HG03095 (cell line): ENCODE data around the gene C2orf69.

Source experiments
- ATAC-seq: cut with Tn5 transposase; IDR thresholded peaks from one replicate; pipeline ENCODE4 v1.9.1; 2021; ENCODE audit warnings: moderate library complexity; ENCODE audit not compliant: unreplicated experiment

C2orf69 gene, protein sequence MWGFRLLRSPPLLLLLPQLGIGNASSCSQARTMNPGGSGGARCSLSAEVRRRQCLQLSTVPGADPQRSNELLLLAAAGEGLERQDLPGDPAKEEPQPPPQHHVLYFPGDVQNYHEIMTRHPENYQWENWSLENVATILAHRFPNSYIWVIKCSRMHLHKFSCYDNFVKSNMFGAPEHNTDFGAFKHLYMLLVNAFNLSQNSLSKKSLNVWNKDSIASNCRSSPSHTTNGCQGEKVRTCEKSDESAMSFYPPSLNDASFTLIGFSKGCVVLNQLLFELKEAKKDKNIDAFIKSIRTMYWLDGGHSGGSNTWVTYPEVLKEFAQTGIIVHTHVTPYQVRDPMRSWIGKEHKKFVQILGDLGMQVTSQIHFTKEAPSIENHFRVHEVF

DNA sequence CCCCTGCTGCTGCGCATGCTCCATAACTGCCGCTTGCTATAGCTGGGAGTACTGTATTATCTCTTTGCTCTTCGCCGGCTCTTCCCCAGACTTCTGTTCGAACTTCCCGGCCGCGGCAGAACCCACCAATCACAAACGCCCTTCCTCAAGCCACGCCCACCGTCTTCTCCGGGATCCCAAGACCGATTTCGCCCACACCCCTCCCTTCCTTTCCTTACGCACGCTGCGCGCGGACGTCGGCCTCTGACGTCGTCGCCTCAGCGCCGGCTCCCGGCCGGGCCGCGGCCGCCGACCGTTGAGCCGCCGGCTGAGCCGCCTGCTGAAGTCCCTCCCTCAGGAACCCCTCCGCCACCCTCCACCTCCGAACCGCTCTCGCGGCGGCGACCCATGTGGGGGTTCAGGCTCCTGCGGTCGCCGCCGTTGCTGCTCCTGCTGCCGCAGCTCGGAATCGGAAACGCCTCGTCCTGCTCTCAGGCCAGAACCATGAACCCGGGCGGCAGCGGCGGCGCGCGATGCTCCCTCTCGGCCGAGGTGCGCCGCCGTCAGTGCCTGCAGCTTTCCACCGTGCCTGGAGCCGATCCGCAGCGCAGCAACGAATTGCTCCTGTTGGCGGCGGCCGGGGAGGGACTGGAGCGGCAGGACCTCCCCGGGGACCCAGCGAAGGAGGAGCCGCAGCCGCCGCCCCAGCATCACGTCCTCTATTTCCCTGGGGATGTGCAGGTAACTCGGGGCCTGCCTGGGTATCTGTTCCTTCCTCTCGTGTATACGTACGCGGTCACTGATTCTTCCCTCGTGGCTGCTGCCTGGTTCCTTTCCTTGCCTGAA, at the start of gene C2orf69:
Gene C2orf69, plus strand, starts transcription at position 242 of the 825 bp plus-strand sequence. Its CDS starts 146 bp downstream, at position 388.
- ATAC-seq, result peak; percentile 90

GRCh38 chr2:199862788-199863187, 48.3 kb upstream of the C2orf69 start:
- ATAC-seq, result no peak

DNA sequence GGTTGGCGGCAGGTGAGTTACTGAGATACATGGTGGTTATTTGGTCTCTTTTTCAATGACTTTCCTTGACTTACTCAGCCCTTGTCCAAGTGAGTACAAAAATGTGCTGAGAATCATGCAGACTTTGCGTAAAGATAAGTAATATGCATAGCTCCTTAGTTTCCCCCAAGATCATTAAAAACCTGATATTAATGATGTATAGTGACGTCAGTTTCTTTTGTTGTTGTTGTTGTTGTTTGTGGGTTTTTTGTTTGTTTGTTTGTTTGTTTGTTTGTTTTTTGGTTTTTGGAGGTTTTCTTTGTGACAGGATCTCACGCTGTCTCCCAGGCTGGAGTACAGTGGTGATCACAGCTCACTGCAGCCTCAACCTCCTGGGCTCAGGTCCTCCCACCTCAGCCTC, 45.2 kb upstream of the C2orf69 start:
- ATAC-seq, result no peak

DNA sequence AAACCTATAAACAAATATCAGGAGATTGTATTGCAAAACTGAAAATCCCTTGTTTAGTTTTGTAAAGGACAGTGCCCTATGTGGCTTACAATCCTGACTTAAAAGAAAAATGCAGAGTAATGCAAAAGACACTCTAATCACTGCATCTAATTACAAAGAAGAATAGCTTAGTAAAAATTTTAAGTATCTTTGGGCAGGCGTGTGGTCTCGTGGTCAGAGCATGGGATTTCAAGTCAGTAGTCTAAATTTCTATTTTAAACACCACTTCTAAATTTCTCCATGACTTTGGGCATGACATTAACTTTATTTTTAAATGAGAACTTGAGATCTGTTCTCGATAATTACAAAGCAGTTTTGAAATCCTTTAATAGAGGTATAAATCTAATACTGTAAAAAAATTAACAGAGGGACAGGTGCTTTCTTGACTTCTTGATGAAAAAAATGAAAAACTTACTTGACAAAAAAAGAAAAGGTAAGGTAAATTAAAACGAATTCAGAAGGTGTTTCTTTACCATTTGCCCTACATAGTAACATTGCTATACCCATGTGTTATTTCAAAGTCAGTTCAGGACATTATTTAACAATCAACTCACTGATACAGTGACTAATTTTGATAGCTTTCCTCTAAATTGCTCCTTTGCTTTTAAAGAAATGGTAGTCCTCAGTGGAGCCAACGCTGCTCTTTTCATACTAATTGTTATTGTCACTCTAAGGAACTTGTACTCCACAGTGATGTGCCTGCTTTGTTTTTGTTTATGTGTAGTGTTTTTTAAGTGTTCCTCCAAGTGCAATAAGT, 42.5 kb upstream of the C2orf69 start:
- no peak for ATAC-seq

GRCh38 chr2:199869227-199869541, 41.9 kb upstream of the C2orf69 start:
- ATAC-seq, result no peak

DNA sequence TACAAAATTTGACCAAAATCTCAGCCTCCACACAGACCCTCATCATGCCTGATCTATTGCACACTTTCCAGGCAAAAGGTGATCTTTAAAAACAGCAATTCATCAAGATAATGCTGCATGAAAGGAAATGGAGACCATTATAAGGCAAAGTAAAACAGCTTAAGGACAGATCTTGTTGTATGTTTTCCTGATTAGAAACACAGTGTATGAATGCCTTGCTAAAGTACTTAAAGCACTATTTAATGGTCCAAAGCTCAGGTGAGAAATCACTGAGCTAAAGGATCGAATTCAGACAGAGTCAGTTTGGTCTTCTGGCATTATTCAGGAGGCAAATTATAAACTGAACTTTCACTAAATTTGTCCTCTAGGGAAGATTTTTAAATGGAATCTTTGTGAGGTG, 41.4 kb upstream of the C2orf69 start:
- ATAC-seq, result no peak

GRCh38 chr2:199870581-199870980, 40.5 kb upstream of the C2orf69 start:
- no peak for ATAC-seq

DNA sequence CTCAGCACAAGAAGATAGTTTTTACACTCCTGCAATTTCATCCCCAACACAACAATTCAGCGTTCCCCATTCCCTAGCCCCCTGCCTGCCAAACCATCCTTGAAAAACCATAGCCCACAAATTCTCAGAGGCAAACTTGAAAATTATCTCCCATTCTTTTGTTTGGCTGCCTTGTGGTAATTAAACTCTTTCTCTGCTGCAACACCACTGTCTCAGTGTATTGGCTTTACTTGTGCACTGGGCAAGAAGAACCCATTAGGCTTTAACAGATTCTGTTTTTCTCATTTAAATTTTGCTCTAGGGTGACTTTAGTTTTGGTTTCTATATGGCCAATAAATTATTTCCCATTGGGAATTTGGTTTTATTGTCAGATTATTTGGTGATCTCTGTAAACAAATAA, 36.9 kb upstream of the C2orf69 start:
- ATAC-seq, result no peak

DNA sequence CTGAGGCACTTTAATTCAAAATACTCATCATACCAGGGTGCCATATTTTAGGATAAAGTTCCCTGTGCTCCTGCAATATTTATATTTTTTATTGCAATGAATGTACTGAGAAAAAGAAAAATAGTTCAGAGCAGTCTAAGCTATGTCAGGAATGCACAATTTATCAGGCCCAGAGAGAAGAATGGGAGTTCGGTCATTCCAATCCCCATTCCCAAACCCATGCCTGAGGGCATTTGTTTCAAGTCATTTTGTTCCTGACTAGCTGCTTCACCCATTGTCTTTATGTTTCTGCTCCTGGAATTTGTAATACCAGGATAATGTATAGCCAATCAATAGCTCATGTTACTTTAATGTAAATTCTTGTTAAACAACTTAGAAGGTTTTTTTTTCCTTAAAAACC, 35.7 kb upstream of the C2orf69 start:
- no peak for ATAC-seq

GRCh38 chr2:199882667-199883066, 28.4 kb upstream of the C2orf69 start:
- ATAC-seq, result no peak

DNA sequence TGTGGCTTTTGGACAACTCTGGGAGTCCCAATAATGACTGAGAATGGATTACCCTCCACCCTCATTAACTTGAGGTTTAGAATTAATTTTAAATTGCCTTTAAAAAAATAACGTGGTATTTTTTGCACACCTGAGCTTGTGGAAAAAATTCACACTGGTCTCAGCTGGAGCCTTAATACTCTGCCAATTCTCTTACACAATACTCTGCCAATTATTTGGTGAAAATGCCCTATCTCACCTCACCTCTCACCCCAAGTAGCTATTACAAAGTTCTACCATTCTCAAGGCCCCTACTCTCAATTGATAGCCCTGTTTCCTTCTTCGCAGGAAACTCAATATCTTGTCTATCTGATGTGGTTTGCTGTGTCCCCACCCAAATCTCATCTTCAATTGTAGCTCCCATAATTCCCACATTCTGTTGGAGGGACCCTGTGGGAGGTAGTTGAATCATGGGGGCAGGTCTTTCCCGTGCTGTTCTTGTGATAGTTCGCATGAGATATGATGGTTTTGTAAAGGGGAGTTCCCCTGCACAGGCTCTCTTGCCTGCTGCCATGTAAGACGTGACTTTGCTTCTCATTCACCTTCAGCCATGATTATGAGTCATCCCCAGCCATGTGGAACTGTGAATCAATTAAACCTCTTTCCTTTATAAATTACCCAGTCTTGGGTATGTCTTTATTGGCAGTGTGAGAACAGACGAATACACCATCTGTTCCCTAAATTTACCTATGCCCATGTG, 27.4 kb upstream of the C2orf69 start:
- no peak for ATAC-seq

DNA sequence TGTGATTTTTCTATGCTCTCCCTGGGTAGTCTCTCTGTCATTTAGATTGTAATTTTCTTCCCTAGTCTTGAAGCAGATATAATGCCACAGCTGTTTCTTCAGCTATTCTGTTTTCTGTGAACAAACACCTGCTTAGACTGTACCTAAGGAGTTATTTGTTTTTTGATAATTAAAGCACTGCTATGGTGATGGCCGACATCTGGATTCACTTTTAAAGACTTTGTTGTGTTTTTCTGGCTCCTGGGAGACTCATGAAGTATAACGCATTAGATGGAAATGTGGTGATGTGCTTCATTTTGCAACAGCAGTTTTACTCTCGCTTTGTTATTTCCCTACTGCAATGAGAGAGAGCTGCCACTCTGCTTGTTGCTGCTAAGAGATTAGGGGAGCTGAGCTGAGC, 15.7 kb upstream of the C2orf69 start:
- ATAC-seq, result no peak

- no peak for ATAC-seq
Observed at GRCh38 chr2:199896617-199897016, 14.5 kb upstream of the C2orf69 start.

DNA sequence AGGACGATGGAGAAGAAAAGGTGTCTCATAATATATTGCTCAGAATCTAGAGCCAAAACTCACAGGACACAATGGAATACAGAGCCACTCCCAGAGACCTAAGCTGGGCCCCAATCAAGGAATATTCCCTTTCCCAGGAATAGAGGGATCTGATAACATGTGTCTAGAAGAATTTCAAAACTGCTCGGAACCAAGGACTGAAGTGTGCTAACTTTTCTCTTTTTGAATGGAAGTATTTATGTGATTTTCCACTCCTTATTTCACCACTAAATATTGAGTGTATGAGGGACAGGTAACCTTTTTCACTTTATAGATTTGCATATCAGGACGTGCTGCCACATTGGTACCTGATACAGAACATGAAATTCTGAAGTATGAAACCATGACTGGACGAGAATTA, 9.2 kb upstream of the C2orf69 start:
- ATAC-seq, result no peak

DNA sequence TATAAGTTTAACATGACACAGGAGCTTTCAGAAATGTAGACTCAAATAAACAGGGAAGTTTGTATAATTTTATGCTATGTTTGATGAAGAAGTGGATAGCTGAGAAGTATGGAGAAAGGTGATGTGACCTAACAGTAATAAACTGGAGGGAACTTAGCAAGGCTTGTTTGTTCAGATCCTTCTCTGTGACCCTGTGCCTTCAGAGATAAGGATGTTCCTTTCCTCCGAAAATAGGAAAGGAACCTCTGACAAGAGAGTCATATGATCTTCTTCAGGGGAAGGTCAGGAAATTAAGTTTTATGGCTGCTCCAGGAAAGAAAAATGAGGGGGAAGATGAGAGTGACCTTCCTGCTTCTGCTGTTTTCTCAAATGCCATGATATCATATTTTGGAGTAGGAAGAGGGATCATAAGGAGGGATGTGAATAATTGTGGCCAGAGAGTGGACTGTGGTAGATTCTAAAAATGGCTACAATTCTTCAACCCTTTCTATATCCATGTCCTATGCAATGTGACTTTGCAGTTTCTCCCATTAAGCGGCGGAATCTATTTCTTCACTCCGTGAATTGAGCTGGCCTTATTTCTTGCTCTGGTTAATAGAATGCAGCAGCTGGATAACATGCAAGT, 8.5 kb upstream of the C2orf69 start:
- ATAC-seq, result no peak

DNA sequence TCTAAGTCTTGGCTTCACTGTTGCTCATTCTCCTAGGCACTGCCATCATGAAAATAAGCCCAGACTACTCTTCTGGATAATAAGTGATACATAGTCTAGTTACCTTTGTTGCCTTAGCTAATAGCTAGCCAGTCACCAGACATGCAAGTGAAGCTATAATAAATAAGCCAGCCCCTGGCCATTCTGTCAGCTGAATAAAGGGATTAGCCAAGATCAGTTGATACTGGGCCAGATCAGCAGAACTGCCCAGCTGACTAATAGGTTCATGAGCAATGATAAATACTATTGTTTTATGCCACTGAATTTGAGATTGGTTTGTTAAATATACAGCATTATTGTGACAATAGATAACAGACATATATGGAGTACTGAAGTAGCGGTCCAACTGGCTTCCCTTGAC, 8.0 kb upstream of the C2orf69 start:
- ATAC-seq, result no peak

DNA sequence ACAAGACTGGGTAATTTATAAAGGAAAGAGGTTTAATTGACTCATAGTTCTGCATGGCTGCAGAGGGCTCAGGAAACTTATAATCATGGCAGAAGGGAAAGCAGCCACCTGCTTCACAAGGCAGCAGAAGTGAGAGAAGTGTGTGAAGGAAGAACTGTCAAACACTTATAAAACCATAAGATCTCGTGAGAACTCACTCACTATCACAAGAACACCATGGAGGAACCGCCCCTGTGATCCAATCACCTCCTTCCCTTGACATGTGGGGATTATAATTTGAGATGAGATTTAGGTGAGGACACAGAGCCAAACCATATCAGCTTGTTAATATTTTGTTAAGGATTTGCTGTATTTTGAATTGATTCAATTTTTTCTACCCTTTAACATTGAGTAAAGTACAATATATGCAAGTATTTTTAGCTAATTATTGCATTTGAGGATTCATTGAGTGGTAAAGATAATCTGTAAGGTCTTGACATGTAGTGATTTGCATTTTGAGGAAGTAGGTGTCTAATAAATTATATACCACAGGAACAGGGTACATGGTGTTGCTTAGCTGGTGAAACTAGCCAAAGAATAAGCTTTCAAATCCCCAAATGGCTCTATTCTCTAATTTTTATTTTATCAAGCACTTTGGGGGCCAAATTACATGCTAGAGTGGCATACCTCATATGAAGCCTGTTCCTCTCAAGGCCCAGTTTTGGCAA, 3.9 kb upstream of the C2orf69 start:
- ATAC-seq, result no peak

GRCh38 chr2:199910338-199911051, 598 bp upstream of the C2orf69 start:
- no peak for ATAC-seq

- no peak for ATAC-seq
Observed at GRCh38 chr2:199911877-199912161, 726 bp downstream of the C2orf69 start.
